Measurements from ENCODE around the gene FOXP1. TPM values are rescaled to one million over a fixed set of nuclear protein-coding genes. Genes with fewer than 3 reads are reported as not detected.

The FOXP1 gene
- total RNA-seq, 1 donor from 2014 or later, result 26.1 TPM

GRCh38 chr3:71168880-71169411 lies 414.6 kb downstream of the FOXP1 start:
- ATAC-seq, result no peak
- no peak for DNase-seq (ENCODE audit: low spot score)

- no peak for ATAC-seq
- DNase-seq (ENCODE audit: low spot score), result no peak
Measured at GRCh38 chr3:71168121-71168721, 415.3 kb downstream of the FOXP1 start.

GRCh38 chr3:71166339-71167240 lies 416.9 kb downstream of the FOXP1 start:
- DNase-seq (ENCODE audit: low spot score) (no peak), ATAC-seq (peak; percentile 13)

DNA sequence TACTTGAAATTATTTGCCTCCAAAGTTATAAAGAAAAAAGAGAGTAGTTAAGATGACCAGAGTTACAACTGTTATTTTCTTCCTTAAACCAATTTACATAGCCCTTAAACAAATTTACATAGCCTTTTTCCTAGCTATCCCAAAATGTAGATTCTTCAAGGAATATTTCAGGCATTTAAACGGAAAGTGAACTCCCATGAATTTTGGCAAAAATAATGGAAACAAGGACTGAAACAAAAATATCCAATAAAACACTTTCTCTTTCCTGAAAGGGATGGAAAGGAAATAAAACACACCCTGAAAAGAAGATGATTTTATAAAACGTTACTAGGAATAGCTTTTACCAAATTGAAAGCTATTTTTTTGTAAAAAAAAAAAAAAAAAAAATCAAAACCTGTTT lies 418.6 kb downstream of the FOXP1 start:
- no peak for DNase-seq (ENCODE audit: low spot score)
- ATAC-seq, result no peak

DNA sequence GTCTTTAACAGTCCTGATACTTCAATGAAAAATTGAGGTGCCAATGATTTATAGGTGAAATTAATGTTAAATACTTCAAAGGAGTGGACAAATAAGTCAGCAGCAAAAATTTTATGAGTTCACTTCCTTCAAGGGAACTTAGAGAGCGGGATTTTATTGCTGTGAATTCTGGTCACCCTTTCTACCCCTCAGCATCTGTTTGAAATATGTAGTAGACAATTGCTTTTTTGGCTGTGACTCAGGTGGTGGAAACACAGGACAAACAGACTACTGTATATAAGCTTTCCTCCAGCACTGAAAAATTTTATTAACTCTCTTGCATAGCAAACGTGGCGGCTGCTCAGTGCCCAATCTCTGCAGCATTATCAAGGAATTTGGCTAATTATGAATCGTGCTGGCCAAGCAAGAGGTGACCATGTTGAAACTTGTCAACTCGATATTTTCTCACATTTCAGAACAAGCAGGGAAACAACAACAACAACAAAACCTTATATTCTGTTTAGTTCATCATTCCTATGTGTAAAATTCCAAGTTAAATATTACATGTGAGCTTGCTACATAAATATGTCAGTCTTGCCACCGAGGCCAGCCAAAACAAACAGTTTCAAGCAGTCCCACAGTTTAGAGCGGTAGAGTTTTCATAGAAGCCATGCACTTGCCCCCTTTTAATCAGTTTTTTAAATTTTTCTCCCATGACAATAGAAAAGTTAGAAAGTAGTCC lies 420.2 kb downstream of the FOXP1 start:
- ATAC-seq, result peak; percentile 76
- DNase-seq (ENCODE audit: low spot score), result peak; percentile 56

- no peak for DNase-seq (ENCODE audit: low spot score)
- no peak for ATAC-seq
Measured at GRCh38 chr3:71162221-71162620, 421.3 kb downstream of the FOXP1 start.

DNA sequence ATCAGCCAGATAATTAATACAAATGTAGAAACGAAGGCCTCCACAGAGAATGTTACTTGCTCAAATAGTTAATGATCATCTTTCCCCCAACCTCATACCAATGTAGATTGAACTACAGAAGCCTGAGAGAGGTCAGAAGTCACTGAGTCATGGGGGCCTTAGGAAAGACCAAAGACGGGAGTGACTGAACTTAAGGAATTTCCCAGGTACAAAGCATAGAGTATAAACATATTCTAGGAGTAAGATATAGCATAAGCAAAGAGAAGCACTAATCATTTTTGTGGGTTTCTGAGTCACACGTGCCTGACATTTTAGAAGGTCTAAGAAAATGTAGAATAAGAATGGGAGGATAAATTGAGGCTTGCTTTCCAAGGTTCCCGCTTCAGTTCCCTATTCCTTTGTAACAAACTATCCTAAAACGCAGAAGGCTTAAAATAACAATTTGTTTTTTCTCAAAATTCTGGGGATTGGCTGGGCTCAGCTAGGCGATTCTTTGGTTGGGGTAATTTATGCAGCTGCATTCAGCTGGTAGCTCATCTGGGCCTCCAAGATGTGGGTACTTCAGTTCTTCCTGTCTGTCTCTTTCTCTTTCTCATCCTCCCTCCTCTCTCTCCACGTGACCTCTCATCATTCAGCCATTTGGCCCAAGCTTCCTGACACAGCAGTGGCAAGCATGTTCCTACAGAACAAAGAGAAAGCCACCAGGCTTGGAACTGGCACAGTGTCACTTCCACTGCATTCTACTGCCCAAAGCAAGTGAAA lies 422.6 kb downstream of the FOXP1 start:
- ATAC-seq (no peak), DNase-seq (ENCODE audit: low spot score) (no peak)

DNA sequence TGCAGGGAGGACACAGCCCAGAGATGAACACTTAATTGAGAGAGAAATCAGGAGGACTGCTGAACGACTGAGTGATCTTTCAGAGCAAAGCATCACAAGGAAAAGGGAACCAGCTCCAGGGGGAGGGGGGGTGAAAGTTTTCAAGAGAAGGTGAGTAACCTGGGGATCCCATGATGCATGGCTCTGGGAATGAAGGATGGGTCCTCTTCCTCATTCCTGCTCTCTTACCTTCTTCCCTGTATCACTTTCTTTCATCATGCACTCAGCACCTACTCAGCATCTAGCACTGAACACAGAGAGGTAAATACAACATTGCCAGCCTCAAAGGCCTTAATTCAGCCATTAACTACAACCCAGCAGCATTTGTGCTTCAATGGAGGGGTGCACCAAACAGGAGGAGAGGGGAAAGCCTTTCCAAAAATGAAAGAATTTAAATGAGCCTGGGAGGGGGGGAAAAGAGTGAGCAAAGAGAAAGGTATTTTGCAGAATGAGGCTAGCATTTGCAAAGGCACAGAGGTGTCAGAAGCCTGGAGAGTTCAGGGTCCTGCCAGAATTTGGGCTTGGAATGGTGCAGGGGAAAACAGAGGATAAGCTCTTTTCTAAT lies 427.4 kb downstream of the FOXP1 start:
- ATAC-seq (no peak), DNase-seq (ENCODE audit: low spot score) (no peak)

DNA sequence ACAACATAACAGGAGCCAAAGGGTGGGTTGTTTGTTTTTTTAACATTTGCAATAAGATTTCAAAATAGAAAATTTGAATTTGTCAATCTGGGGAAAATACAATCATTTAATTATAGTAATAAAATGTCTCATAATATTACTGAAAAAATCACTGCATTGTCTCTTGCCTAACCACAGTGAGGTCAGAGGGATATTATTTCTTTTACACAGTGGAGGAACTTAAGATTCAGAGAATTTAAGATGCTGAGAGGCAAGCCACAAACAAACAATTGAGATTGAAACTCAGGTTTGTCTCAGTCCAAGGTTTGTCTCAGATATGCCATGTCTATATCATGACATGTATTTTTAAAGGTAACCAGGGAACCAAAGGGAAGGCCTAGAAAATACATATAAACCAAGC lies 428.7 kb downstream of the FOXP1 start:
- ATAC-seq, result no peak
- no peak for DNase-seq (ENCODE audit: low spot score)

DNA sequence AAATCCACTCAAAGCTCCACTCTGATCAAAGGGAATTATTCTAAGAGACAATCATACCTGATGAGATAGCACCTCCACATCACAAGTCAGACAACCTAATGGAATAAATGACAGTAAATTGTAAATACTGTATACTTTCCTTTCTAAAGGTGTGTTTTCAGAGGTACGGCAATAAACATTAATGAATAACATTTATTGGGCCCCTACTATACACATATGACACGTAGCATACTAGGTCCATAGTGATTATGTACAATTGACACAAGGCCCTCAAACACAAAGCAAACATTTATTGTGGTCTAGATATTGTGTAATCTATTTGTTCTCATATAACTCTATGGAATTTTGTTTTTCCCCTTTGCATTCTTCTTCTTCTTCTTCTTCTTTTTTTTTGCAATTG lies 429.8 kb downstream of the FOXP1 start:
- no peak for ATAC-seq
- no peak for DNase-seq (ENCODE audit: low spot score)

DNA sequence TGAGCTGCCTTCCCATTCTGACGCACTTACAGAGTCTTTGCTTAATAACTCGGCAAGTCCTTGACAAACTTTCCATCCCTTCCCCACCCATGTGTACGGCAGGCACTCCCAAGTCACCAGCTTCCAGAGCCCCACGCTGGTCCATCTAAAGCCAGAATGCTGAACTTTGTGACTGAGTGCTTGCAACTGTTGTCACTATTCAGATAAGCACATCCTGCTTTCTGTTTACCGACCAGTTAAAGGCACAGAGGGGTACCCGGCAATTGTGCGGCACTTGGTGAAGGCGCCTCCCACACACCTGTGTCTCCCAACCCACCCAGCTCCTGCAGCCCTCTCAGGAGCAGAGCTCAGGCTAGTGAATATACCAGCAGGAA lies 430.6 kb downstream of the FOXP1 start:
- ATAC-seq (peak; percentile 97), DNase-seq (ENCODE audit: low spot score) (peak; percentile 83)

GRCh38 chr3:71152039-71152891 lies 431.3 kb downstream of the FOXP1 start:
- ATAC-seq, result no peak
- DNase-seq (ENCODE audit: low spot score), result no peak

- ATAC-seq, result no peak
- no peak for DNase-seq (ENCODE audit: low spot score)
Measured at GRCh38 chr3:71149959-71150954, 433.3 kb downstream of the FOXP1 start.

DNA sequence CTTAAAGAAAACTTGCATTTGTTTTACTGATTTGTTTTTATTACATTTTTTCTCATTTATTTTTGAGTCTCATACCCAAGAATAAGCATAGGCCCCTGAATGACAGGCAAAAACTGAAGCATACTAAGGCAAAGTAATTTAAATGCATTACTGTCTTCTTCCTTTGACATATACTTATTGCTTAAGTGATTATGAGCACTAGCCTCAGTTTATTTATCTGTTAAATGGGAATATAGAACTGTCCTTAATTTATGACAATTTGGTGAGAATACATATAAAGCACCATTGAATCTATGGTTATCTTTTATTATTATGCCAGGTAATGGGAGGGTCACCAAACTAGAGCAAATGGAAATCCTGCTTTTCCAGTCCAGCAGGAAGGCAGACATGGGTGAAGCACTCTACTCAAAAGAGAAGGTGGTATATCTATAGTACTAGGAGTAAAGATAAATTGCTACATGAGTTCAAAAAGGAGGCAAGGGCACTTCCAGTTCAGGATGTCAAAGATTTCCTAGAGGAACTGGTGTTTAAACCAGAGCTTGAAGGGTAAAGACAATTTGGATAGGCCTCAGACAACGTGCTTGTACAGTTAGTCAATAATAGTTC lies 435.0 kb downstream of the FOXP1 start:
- DNase-seq (ENCODE audit: low spot score), result no peak
- no peak for ATAC-seq

DNA sequence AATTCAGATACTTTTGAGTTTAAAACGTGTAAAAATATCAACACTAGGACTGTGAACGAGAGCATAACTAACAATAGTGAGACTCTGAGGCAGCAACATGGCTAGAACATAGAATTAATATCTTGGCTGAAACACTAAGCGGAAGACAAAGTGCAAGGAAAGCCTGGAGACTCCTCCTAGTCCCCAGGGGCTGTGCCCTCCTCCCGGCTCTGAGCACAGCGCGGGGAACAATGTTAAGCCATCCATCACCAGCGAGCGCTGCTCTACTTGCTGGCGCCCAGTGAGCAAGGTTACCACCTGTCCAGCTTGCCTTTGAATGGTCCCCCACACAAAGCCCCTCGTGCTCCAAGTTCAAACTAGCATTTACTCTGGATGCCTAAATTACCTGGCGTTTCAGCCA lies 436.9 kb downstream of the FOXP1 start:
- ATAC-seq (no peak), DNase-seq (ENCODE audit: low spot score) (no peak)

- no peak for DNase-seq (ENCODE audit: low spot score)
- no peak for ATAC-seq
Measured at GRCh38 chr3:71145954-71146353, 437.6 kb downstream of the FOXP1 start.

- no peak for DNase-seq (ENCODE audit: low spot score)
- ATAC-seq, result no peak
Measured at GRCh38 chr3:71144525-71145253, 438.8 kb downstream of the FOXP1 start.
